ENCODE measurements around the gene ZBP1.

Gene ZBP1

DNA sequence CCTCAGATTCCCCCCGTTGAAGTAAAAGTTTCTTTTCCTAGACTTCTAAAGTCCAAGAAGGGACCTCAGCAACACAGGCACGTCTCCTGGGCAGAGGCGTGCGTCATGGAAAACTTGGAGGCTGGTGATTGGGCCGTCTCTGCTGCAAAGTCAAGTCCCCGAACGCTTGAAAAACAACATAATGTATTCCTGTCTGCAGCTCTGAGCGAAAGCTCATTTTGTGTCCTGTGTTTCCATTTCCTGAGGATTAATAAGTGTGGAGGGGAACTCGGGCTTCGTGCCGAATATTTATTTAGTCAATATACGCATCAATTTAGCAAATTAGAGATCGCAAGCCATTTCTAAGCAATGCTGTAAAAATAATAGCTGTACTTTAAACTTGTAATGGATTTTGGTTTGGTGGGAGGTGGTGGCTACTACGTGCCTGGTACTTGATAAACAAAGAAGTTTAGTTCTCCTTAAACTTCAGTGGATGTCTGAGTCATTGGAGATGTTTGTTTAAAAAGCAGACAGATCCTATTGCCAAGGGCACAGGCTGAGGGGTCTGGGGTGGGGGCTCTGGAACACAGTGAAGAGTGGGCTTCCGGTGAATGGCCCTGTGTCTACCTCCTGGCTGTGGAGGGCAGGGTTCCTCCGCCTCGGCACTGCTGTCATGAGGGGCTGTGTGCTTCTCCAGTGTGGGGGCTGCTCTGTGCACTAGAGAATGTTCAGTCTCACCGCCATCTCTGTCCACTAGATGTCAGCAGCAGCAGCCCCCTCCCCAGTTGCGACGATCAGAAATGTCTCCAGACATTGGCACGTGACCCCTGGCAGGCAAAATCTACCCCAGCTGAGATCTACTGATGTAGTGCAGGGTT lies 37.6 kb downstream of the ZBP1 start:
- peaks cover 25% of the 10 kb centered on the region for H3K27me3 Mint-ChIP-seq
- H3K9me3 Mint-ChIP-seq = no peaks in the 10 kb centered on the region
- H3K4me1 Mint-ChIP-seq = no peaks in the 10 kb centered on the region
- no peak overlapping the region for H3K27ac Mint-ChIP-seq
- no peaks in the 10 kb centered on the region for H3K36me3 Mint-ChIP-seq
- no peak overlapping the region for H3K4me3 Mint-ChIP-seq

DNA sequence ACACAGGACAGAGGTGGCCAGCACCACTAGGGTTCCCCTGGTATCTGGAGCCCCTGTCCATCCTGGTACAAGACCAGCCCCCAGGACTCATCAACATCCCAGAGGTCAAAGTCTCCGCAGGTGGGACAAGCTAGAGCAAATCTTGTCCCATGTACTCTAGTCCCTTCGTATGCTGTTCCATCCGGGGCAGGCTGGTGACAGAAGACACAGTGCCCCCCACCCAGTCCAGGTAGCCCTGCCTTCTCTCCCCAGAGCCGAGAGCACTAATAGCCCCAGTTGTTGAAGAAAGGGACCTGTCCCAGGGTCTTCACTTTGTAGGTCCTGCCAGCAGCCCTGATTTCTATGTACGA lies 38.2 kb downstream of the ZBP1 start:
- Mint-ChIP-seq H3K9me3 (no peaks in the 10 kb centered on the region), H3K36me3 (no peaks in the 10 kb centered on the region), H3K27ac (no peak overlapping the region), H3K4me1 (no peaks in the 10 kb centered on the region), H3K4me3 (no peak overlapping the region), H3K27me3 (peaks cover 25% of the 10 kb centered on the region)

- H3K4me1 Mint-ChIP-seq = no peaks in the 10 kb centered on the region
- H3K36me3 Mint-ChIP-seq = no peaks in the 10 kb centered on the region
- H3K9me3 Mint-ChIP-seq = no peaks in the 10 kb centered on the region
- no peak overlapping the region for H3K4me3 Mint-ChIP-seq
- peaks cover 25% of the 10 kb centered on the region for H3K27me3 Mint-ChIP-seq
- no peak overlapping the region for H3K27ac Mint-ChIP-seq
These were observed 38.8 kb downstream of the ZBP1 start for GRCh38 chr20:57581202-57582028.

GRCh38 chr20:57580478-57581201 lies 39.6 kb downstream of the ZBP1 start:
- no peak overlapping the region for H3K4me3 Mint-ChIP-seq
- H3K27me3 Mint-ChIP-seq = peaks cover 23% of the 10 kb centered on the region
- no peaks in the 10 kb centered on the region for H3K9me3 Mint-ChIP-seq
- no peak overlapping the region for H3K27ac Mint-ChIP-seq
- H3K4me1 Mint-ChIP-seq = no peaks in the 10 kb centered on the region
- H3K36me3 Mint-ChIP-seq = no peaks in the 10 kb centered on the region

DNA sequence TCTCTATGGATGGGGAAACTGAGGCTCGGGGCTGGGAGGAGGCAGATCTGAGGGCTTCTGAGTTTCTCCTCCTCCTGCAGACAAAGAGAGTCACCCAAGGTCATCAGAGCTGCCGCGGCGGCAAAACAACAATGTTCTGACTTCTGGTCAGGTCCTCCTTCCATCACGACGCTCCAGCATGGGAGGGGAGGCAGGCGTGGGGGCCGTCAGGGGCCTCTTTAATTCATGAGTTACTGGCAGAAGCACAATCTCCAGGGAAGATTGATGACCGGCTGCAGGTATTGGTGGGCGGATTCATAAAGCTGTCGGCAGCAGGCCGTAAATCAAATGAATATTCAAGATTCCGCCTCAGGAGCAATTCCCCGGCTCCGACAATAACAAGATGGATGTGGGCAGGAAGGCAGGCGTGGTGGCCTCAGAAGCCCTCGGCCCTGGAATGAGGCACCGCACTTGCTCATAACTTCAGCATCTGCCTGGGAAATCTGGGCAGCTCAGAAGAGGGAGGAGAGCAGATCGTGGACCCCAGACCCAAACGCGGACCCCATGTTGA lies 40.3 kb downstream of the ZBP1 start:
- peaks cover 23% of the 10 kb centered on the region for H3K27me3 Mint-ChIP-seq
- H3K36me3 Mint-ChIP-seq = no peaks in the 10 kb centered on the region
- H3K4me1 Mint-ChIP-seq = no peaks in the 10 kb centered on the region
- no peak overlapping the region for H3K27ac Mint-ChIP-seq
- H3K9me3 Mint-ChIP-seq = no peaks in the 10 kb centered on the region
- H3K4me3 Mint-ChIP-seq = no peak overlapping the region

GRCh38 chr20:57579331-57579897 lies 40.8 kb downstream of the ZBP1 start:
- no peak overlapping the region for H3K4me3 Mint-ChIP-seq
- H3K27ac Mint-ChIP-seq = no peak overlapping the region
- H3K27me3 Mint-ChIP-seq = peaks cover 20% of the 10 kb centered on the region
- no peaks in the 10 kb centered on the region for H3K9me3 Mint-ChIP-seq
- no peaks in the 10 kb centered on the region for H3K4me1 Mint-ChIP-seq
- no peaks in the 10 kb centered on the region for H3K36me3 Mint-ChIP-seq

- no peak overlapping the region for H3K4me3 Mint-ChIP-seq
- H3K27ac Mint-ChIP-seq = no peak overlapping the region
- H3K9me3 Mint-ChIP-seq = no peaks in the 10 kb centered on the region
- H3K27me3 Mint-ChIP-seq = peaks cover 20% of the 10 kb centered on the region
- H3K36me3 Mint-ChIP-seq = no peaks in the 10 kb centered on the region
- H3K4me1 Mint-ChIP-seq = no peaks in the 10 kb centered on the region
These were observed 41.6 kb downstream of the ZBP1 start for GRCh38 chr20:57578476-57579165.

DNA sequence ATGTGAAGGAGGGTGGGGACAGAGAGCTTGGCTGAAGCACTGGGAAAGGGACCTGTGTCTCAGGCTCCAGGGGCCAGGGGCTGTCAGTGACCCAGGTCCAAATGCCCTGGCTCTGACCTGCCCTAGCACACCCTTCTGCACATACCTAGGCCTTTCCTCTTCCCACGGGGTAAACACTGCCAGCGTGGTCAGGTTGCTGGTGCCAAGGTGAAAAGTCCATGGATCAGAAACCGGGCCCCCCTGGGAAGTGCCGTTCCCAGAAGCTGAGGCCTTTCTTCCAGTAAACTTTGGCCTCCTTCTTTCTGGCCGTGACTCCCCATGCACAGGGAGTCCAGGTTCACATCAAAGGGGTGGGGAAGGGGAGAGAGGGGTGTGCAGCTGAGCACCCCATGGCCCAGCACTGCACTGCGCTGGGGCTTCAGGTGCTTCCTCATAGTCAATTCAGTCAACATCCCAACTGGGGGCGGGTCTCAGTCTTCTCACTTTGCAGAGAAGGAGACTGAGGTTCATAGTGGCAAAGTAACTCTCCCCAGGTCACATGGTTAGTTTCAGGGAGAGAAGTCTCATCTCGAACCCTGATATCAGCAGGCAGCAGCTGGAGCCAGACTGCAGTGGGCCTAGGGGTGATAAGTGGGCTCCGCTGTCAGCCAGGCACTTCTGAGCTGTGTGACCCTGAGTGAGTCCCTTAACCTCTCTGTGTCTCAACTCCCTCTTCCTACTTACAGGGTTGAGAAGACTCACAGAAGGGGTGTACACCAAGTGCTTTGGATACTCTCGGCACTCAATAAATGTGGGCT lies 42.3 kb downstream of the ZBP1 start:
- Mint-ChIP-seq H3K9me3 (no peaks in the 10 kb centered on the region), H3K27me3 (peaks cover 19% of the 10 kb centered on the region)

DNA sequence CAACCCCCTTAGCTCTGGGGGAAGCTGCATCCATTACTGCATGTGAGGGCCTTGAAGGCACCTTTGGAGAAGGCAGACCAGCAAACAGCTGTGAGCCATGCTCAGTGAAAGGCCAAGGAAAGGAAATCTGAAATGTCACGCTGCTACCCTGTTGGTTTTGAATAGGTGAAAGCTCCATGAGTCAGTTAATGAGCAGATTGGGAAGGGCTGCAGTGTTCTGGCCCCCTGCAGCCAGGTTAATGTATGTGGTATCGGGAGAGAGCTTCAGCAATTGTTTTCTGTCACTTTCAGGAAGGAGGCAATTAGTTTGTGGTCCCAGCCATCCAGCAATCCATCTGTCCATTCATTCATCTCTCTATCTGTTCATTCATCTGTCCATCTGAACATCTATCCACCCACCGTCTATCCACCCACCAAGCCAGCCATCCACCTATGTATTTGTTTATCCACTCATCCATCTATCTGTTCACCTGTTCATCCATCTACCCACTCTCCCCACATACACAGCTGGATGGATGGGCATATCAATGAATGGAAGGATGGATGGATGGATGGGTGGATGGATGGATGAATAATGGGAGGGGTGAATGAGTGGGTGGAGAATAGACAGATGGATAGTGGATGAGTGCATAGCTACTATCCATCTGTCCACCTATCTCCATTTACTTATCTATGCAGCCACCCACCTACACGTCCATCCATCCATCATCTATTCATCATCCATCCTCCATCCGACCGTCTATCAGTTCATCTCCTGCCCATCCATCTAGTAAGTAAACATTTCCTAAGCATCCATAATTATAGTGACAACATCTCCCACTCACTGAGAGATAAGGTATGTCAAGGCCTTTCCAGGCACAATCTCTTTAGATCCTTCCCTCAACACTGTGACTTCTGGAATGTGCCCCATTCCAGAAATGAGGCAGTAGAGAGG lies 43.3 kb downstream of the ZBP1 start:
- Mint-ChIP-seq H3K27ac (no peak overlapping the region), H3K4me1 (no peaks in the 10 kb centered on the region), H3K9me3 (no peaks in the 10 kb centered on the region), H3K4me3 (no peak overlapping the region), H3K27me3 (peaks cover 16% of the 10 kb centered on the region), H3K36me3 (no peaks in the 10 kb centered on the region)

More for the DNA sequence above, 42.3 kb downstream of the ZBP1 start:
- Mint-ChIP-seq H3K4me1 (no peaks in the 10 kb centered on the region), H3K4me3 (no peak overlapping the region), H3K36me3 (no peaks in the 10 kb centered on the region), H3K27ac (no peak overlapping the region)

GRCh38 chr20:57576002-57576401 lies 44.2 kb downstream of the ZBP1 start:
- Mint-ChIP-seq H3K4me1 (no peaks in the 10 kb centered on the region), H3K36me3 (no peaks in the 10 kb centered on the region), H3K27ac (no peak overlapping the region), H3K9me3 (no peaks in the 10 kb centered on the region), H3K27me3 (peaks cover 13% of the 10 kb centered on the region), H3K4me3 (no peak overlapping the region)

- Mint-ChIP-seq H3K9me3 (no peaks in the 10 kb centered on the region), H3K36me3 (no peaks in the 10 kb centered on the region), H3K27me3 (peaks cover 13% of the 10 kb centered on the region), H3K4me1 (no peaks in the 10 kb centered on the region), H3K4me3 (no peak overlapping the region), H3K27ac (no peak overlapping the region)
These were observed 45.3 kb downstream of the ZBP1 start for GRCh38 chr20:57574954-57575353.

DNA sequence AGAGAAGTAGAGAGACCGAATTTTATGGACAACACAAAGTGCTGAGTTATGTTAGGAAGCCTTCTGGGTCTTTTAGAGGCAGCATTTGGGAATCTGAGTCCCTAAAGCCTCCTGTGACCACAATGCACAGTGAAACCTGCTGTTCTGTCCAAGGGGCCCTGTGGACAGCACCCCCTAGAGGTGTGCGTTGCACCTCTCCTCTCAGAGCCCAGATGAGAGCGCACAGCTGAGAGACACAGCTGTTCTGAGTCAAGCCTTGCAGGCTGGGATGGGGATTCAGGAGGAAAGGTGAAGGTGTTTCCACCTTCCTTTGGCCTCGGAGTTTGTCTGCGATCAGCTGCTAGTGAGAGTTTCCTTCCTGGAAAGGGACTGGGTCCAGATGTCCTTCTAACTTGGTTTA lies 46.3 kb downstream of the ZBP1 start:
- no peaks in the 10 kb centered on the region for H3K9me3 Mint-ChIP-seq
- no peaks in the 10 kb centered on the region for H3K36me3 Mint-ChIP-seq
- no peak overlapping the region for H3K4me3 Mint-ChIP-seq
- H3K4me1 Mint-ChIP-seq = no peaks in the 10 kb centered on the region
- H3K27me3 Mint-ChIP-seq = peaks cover 9% of the 10 kb centered on the region
- H3K27ac Mint-ChIP-seq = no peak overlapping the region

DNA sequence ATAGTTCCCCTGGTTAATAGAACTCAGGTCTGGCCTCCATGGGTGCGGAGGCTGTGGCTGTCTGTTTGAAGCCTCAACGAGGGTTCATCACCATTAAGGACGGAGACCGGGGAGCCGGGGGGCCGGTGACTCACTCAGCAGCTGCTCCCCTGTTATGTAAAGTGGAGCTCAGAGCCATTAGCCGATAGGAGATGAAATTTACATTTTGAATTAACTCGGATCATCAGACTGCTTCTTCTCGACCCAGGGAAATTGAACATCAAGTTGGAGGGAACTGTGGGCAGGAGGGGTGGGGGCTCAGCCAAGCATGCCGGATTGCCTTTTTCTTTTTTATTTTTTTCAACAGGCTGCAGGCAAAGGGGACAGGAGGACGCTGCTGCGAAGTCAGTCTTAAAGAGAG lies 47.0 kb downstream of the ZBP1 start:
- H3K4me1 Mint-ChIP-seq = no peaks in the 10 kb centered on the region
- H3K4me3 Mint-ChIP-seq = no peak overlapping the region
- no peaks in the 10 kb centered on the region for H3K36me3 Mint-ChIP-seq
- H3K27ac Mint-ChIP-seq = no peak overlapping the region
- no peaks in the 10 kb centered on the region for H3K9me3 Mint-ChIP-seq
- H3K27me3 Mint-ChIP-seq = peaks cover 9% of the 10 kb centered on the region
